GM19467 (cell line): ENCODE data around the gene DCDC2C.

Source experiments
- ATAC-seq: cut with Tn5 transposase; IDR thresholded peaks from one replicate; pipeline ENCODE4 v1.9.1; 2021; ENCODE audit warnings: mild to moderate bottlenecking, moderate library complexity; ENCODE audit not compliant: unreplicated experiment

DCDC2C gene

GRCh38 chr2:3769766-3770165 lies 66.4 kb downstream of the DCDC2C start:
- ATAC-seq, result no peak

DNA sequence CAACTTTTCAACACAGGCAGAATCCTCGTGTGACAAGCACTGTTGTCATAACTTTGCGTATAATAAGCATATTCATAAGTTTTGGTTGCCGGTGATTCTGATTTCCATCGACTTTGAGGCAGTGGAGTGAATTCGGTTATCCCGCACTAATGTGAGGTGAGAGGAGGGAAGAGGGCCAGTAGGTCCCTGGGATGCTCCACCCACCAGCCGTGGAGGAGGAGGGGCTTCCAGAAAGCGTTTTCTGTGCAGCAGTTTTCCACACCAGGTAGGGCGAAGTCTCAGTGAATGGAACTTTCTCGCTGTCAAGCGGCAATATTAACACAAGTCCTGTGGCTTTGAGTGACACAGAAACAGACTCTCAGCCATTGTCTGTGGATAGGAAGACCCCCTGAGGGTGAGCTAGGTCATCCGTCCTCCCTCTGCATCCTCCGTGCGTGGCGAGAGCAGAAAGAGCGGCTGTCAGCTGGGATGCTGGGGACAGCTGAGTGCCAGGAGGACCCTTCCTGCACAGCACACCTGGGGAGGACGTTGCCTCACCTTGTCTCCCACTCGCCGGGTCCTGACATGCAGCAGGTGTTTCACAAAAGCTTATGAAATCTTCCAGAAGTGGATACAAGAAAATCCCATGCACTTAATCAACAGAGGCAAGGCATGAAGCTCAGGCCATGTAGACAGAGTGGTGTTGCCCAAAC lies 67.5 kb downstream of the DCDC2C start:
- no peak for ATAC-seq

GRCh38 chr2:3771576-3771975 lies 68.2 kb downstream of the DCDC2C start:
- no peak for ATAC-seq

DNA sequence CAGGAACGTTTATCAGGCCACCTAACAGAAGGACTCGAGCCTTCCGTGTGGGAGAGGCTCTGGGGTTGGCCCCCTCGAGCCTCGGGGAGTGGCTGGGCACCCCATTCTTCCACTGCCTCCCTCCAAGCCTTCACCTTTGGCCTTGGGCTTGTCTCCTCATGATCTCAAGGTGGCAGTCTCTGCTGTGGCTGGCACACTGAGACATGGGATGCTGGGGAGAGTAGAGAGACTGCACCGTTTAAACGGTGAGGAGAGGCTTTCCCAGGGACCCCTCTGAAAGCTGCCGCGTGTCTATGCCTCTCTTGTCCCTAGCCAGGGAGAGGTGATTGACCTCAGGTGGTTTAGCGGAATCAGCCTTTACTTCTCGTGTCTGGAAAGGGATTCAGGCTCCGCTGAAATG lies 71.0 kb downstream of the DCDC2C start:
- ATAC-seq, result no peak

- ATAC-seq, result no peak
Observed at GRCh38 chr2:3776311-3776710, 72.9 kb downstream of the DCDC2C start.

DNA sequence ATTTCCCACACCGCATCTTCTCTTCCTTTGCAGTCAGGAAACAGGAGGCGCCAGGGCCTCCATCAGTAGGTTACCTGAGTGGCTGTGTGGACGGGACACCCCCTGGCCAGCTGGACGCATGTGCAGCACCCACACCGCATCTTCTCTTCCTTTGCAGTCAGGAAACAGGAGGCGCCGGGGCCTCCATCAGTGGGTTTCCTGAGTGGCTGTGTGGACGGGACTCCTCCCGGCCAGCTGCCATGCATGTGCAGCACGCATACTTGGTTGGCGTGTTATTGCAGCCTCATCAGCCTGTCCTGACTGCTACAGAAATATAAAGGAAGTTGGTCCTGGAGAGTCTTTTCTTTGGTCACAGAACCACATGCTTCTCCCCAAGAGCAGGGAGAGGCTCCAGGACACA lies 74.6 kb downstream of the DCDC2C start:
- no peak for ATAC-seq

- ATAC-seq, result no peak
Observed at GRCh38 chr2:3778851-3779495, 75.6 kb downstream of the DCDC2C start.

DNA sequence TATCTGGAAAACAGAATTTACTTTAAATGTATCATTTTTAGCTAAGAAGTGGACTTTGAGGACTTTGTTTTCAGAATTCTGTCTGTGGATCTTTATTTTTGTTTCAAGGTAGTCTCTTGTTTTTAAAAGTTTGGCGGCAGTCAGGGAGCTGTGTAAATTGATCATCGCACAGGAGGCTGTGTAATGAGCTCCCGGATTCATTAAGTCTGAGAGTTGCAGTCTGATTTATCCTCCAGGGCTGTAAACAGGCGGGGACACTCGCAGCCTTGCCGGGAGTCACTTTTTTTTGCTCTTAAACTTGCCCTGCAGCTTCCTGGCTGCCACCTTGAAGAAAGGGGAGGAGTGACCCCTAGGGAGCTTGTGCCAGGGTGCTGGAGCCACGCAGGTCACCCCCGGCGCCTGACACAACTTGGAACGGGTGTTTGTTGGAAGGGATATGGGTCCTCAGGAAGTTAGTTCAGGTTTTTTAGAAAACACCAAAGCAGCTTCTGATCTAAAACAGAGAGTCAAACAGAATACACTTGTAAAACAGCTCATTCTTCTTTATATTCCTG lies 76.2 kb downstream of the DCDC2C start:
- ATAC-seq, result no peak

DNA sequence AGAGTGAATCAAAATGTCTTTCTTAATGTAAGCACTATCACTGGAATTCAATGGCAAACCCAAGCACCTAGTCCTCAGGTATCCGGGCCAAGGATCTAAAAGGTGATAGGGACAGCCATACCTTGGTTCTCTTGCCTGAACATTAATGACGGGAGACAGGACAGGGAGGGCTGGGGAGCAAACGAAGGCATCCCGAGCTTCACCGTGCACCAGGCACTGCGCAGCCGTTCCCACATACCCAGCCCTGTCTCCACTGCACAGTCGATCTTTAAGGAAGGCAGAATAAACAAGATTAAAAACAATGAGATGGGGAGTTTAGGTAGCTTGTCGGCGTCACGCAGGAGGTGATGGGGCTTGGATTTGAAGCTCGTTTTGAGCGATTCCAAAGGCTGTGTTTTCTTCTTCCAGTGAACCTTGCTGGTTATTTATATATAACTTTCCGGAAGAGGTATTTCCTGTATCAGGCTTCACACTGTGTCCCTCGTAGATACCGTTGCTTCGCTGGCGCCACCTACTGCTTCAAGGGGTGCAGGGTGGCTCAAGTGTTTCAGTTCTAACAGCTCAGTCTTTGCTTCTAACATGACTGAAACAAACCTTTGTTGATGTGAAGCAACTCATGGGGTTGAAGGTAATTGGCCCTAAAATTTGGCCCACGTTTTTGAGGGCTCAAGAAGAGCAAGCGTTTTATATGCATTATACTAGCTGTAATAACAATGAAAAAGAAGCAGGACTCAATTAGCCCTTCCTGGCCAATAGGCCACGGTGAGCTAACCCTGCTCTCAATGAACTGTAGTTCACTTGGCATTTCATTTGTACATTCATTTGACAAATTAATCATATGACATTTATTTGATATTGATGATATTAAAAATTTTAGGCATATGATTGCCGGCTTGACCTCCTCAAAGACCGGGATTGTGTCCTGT lies 77.4 kb downstream of the DCDC2C start:
- peak; percentile 98 for ATAC-seq

DNA sequence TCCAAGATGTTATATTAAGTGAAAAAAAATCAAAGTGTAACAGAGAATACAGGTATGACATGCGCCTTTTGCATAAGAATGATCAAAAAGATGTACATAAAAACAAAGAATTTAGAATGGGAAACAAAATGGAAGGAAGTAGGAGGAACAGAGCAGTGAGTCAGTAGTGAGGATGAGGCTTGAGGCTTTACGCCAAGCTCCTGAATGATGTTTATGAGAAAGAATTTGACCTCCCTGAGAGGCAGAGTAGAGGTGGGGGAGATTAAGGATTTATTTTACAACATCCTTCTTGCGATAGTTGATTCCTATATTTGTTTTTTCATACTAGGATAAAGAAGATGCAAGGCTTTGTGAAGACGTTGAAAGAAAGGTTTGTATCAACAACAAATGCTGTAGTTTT lies 81.4 kb downstream of the DCDC2C start:
- no peak for ATAC-seq

DNA sequence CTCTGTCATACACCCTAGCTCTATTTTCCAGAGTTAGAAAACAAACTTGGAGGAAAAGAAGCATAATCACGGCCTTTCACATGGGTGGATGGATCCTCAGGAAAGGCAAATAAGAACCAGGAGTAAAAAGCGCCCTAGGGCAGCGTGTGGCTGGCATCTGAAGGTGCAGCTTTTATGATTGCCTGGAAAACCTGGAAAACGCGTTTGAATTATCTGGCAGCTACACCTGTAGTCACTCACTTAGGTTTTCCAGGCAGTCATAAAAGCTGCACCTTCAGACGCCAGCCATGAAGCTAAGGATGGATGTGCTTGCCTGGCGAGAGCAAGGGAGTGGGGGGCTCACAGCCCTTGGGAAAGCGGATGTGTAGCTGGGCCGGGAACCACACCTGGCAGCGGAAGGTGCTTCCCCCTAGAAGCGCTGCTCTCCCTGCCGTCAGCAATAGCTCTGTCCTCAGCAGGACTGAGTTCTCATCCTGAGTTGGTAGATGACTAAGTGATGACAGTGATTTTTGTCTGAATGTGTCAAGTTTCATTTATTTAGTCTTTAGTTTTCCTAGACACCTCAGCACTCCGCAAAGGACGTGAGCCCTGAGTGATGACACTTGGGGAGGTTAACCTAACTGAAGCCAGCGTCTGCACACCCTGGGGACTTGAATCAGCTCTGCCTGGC lies 82.0 kb downstream of the DCDC2C start:
- ATAC-seq, result no peak

- no peak for ATAC-seq
Observed at GRCh38 chr2:3785890-3786273, 82.5 kb downstream of the DCDC2C start.

GRCh38 chr2:3787768-3788167 lies 84.4 kb downstream of the DCDC2C start:
- ATAC-seq, result no peak

DNA sequence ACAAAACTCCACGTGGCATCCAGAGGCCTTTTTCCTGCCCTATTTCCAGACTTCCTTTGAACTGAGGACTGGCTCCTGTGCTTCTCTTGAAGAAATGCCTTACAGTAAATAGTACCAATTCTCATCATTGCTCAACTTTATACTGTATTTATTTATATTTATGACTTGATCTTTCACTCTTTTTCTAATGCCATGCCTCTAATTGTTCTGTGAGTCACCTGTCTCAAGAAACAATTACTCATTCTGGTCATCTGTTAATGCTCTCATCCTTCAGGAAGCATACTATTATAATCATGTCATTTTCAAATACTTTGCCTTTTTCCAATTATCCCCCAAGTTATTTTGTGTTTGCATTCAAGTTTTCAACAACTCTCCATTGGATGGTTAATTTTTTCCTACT lies 85.9 kb downstream of the DCDC2C start:
- ATAC-seq, result no peak

GRCh38 chr2:3793249-3793648 lies 89.9 kb downstream of the DCDC2C start:
- ATAC-seq, result no peak

- ATAC-seq, result no peak
Observed at GRCh38 chr2:3801506-3801905, 98.1 kb downstream of the DCDC2C start.

- ATAC-seq, result no peak
Observed at GRCh38 chr2:3805201-3805939, 102.0 kb downstream of the DCDC2C start.

DNA sequence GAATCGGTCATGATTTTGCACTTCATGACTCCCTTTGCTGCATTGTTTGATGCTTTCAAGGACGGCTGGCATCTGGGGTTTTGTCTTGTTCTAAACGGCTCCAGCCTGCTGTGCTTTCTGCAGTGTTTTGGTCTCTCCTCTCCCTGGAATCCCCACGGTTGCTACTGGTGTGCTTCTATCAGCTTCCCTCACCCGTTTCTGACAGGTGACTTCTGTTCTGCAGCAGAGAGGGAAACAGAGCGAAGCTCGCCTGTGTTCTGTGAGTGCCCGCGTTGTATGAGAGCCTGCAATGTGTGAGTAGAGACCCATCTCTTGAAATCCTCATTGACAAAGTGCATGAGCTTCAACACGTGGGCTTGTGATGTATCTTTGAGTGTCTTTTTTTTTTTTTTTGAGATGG lies 102.8 kb downstream of the DCDC2C start:
- no peak for ATAC-seq

- no peak for ATAC-seq
Observed at GRCh38 chr2:3806730-3807129, 103.4 kb downstream of the DCDC2C start.

DNA sequence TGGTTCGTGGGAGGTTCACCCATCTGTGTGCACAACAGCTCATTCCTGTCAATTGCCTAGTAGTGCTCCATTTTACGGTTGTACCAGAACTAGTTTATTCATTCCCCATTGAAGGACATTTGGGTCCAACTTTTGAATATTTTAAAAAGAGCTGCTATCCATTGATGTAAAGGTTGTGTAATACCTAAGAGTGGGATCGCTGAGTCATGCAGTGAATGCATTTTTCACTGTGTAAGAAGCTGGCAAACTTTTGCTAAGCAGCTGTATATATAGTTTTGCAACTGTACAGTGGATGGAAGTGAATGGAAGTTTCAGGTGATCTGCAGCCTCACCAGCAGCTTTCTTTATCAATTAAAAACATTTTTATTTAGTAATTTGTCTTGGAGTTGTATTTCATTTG lies 104.5 kb downstream of the DCDC2C start:
- no peak for ATAC-seq
